DMS 273 treated with DMSO at 0.1 percent for 48 hours (cell line): ENCODE measurements around the gene MTIF2.
"Not testable (repeated sequence)": the region's sequence is repeated elsewhere in the genome, so short reads cannot be mapped to it uniquely, and the experiment has no call there.

Experiments
- DNase-seq: peaks from one replicate; lab custom pipeline; 2025; lab: John Stamatoyannopoulos, UW

Gene MTIF2

DNA sequence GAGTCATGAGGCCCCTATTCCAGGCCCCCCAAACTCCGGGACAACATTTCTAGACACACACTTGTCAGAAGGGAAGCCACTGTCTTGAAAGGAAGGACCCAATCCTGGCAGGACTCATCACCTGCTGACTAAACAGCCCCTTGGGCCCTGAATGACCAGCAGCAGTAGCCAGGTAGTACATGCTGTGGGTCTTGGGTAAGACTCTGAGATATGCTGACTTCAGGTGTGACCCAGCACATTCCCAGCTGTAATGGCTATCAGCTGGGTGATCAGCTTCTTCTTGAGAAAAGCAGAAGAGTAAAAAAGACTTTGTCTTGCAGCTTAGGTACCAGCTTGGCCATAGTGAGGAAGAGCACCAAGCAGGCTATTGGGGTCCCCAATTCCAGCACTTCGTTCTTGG, 72.5 kb downstream of the MTIF2 start:
- no peak for DNase-seq

DNA sequence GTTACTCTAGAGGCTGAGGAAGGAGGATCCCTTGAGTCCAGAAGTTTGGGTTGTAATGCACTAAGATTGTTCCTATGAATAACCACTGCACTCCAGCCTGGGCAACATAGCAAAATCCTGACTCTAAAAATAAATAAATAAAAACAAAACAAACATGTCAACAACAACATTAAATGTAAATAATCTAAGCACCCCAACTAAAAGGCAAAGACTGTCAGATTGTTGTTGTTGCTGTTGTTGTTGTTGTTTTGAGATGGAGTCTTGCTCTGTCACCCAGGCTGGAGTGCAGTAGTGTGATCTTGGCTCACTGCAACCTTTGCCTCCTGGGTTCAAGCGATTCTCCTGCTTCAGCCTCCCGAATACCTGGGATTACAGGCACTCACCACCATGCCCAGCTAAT, 77.1 kb downstream of the MTIF2 start:
- DNase-seq, result not testable (repeated sequence)

DNA sequence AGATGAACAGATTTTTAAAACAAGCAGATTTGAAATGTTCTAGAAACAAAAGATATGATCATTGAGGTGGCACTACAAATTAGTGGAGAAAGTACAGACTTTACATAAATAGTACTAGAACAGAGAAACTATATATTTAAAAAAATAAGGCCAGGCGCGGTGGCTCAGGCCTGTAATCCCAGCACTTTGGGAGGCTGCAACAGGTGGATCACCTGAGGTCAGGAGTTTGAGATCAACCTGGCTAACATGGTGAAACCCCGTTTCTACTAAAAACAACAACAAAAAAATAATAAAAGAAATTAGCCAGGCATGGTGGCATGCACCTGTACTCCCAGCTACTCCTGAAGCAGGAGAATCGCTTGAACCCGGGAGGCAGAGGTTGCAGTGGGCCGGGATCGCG, 82.2 kb downstream of the MTIF2 start:
- not testable (repeated sequence) for DNase-seq
